ENCODE measurements around the gene DICER1. TPM values are rescaled to one million over a fixed set of nuclear protein-coding genes. Genes with fewer than 3 reads are reported as not detected.

The DICER1 gene
- polyA plus RNA-seq, 12 donors, result 32.5 to 55.3 (median 42.9) TPM; not detected in 1

GRCh38 chr14:95088665-95089064 is 68.7 kb downstream of the DICER1 start:
- DNase-seq, result no peak

- DNase-seq, result no peak
Observed at GRCh38 chr14:95087619-95088018, 69.7 kb downstream of the DICER1 start.

GRCh38 chr14:95085321-95085720 is 72.0 kb downstream of the DICER1 start:
- DNase-seq, result no peak

GRCh38 chr14:95078867-95079266 is 78.5 kb downstream of the DICER1 start:
- no peak for DNase-seq

- no peak for DNase-seq
Observed at GRCh38 chr14:95077345-95077744, 80.0 kb downstream of the DICER1 start.

- DNase-seq, result no peak
Observed at GRCh38 chr14:95075789-95076188, 81.5 kb downstream of the DICER1 start.

- no peak for DNase-seq
Observed at GRCh38 chr14:95073947-95074346, 83.4 kb downstream of the DICER1 start.

- DNase-seq, result no peak
Observed at GRCh38 chr14:95072310-95072905, 84.9 kb downstream of the DICER1 start.

GRCh38 chr14:95071649-95072280 is 85.6 kb downstream of the DICER1 start:
- no peak for DNase-seq

- no peak for DNase-seq
Observed at GRCh38 chr14:95070748-95071435, 86.4 kb downstream of the DICER1 start.

GRCh38 chr14:95069547-95069946 is 87.8 kb downstream of the DICER1 start:
- no peak for DNase-seq

GRCh38 chr14:95069018-95069417 is 88.3 kb downstream of the DICER1 start:
- DNase-seq, result no peak

GRCh38 chr14:95068521-95068920 is 88.8 kb downstream of the DICER1 start:
- no peak for DNase-seq

- DNase-seq, result no peak
Observed at GRCh38 chr14:95068080-95068479, 89.2 kb downstream of the DICER1 start.

- no peak for DNase-seq
Observed at GRCh38 chr14:95067526-95067925, 89.8 kb downstream of the DICER1 start.

GRCh38 chr14:95066427-95066986 is 90.8 kb downstream of the DICER1 start:
- DNase-seq, result no peak

GRCh38 chr14:95065411-95065810 is 91.9 kb downstream of the DICER1 start:
- DNase-seq, result no peak

- DNase-seq, result no peak
Observed at GRCh38 chr14:95064734-95065133, 92.6 kb downstream of the DICER1 start.

GRCh38 chr14:95064256-95064655 is 93.1 kb downstream of the DICER1 start:
- no peak for DNase-seq

- no peak for DNase-seq
Observed at GRCh38 chr14:95063391-95063790, 93.9 kb downstream of the DICER1 start.

GRCh38 chr14:95062946-95063345 is 94.4 kb downstream of the DICER1 start:
- DNase-seq, result no peak

GRCh38 chr14:95062220-95062619 is 95.1 kb downstream of the DICER1 start:
- DNase-seq, result no peak

Measured in muscle of arm (tissue), 12 donors.